SK-N-SH (cell line): ENCODE data around the gene SSBP2. TPM values are rescaled to one million over a fixed set of nuclear protein-coding genes. Genes with fewer than 3 reads are reported as not detected.

Experiments
- CTCF ChIA-PET: fragments of 300-600, 350-600 bp; formaldehyde crosslinking; extraction: SDS; loops from one replicate; lab custom pipeline; 2021; lab: Yijun Ruan, JAX
- POLR2A ChIA-PET: fragments of 350-600 bp; sonication (Branson Sonifier 250); formaldehyde crosslinking; extraction: SDS; loops from one replicate; lab custom pipeline; 2020; ENCODE audit warnings: antibody characterized with exemption, inconsistent platforms; lab: Yijun Ruan, JAX
- DNase-seq: peaks from one replicate; pipeline ENCODE4 v3.0.0; 2012
- H2AFZ ChIP-seq: fragments of 200-600 bp; sonication (generic); 2 replicates; pipeline ENCODE4 v1.8.1; 2016; ENCODE audit warnings: antibody characterized with exemption, mild to moderate bottlenecking, low read depth
- H3F3A ChIP-seq: fragments of 200-600 bp; sonication (generic); replicated peaks from 2 replicates; pipeline ENCODE3; 2016; ENCODE audit warnings: antibody characterized with exemption, mild to moderate bottlenecking; ENCODE audit not compliant: insufficient read depth
- H3K27ac ChIP-seq, 2 experiments: fragments of 200-500 bp in 1 of 2; fragments of 200-600 bp in 1 of 2; sonication (Bioruptor generic) in 1 of 2; sonication (generic), shearing (Covaris generic) in 1 of 2; 2 replicates each; pipeline versions ENCODE4 v1.5.1 to v1.6.1; 2014 to 2016; ENCODE audit warnings: low read depth in 2 of 2, inconsistent platforms in 1 of 2, low read length in 1 of 2, mild to moderate bottlenecking in 1 of 2, mixed read lengths in 1 of 2
- H3K27me3 ChIP-seq: fragments of 200-600 bp; sonication (generic), shearing (Covaris generic); 2 replicates; pipeline ENCODE4 v1.6.1; 2016; ENCODE audit warnings: mixed run types; ENCODE audit not compliant: insufficient read depth
- H3K36me3 ChIP-seq, 2 experiments: fragments of 200-500 bp in 1 of 2; fragments of 200-600 bp in 1 of 2; sonication (Bioruptor generic) in 1 of 2; sonication (generic) in 1 of 2; replicated peaks in 1 of 2; 2 replicates each; pipeline versions ENCODE3 to v1.5.1; 2014 to 2016; ENCODE audit warnings: low read length in 1 of 2, mild to moderate bottlenecking in 1 of 2; ENCODE audit not compliant: insufficient read depth in 2 of 2, control insufficient read depth in 1 of 2
- H3K4me1 ChIP-seq, 2 experiments: fragments of 200-500 bp in 1 of 2; fragments of 200-600 bp in 1 of 2; sonication (Bioruptor generic) in 1 of 2; sonication (generic), shearing (Covaris generic) in 1 of 2; 2 replicates each; pipeline versions ENCODE4 v1.5.1 to v1.6.1; 2014 to 2016; ENCODE audit warnings: low read depth in 1 of 2, low read length in 1 of 2, mixed run types in 1 of 2; ENCODE audit not compliant: insufficient read depth in 2 of 2, control insufficient read depth in 1 of 2
- H3K4me2 ChIP-seq: fragments of 200-600 bp; sonication (generic), shearing (Covaris generic); 2 replicates; pipeline ENCODE4 v1.6.1; 2017; ENCODE audit warnings: mixed run types
- H3K4me3 ChIP-seq, 2 experiments: fragments of 200-500 bp in 1 of 2; fragments of 200-600 bp in 1 of 2; sonication (Bioruptor generic) in 1 of 2; sonication (generic), shearing (Covaris generic) in 1 of 2; 2 replicates each; pipeline versions ENCODE4 v1.5.1 to v1.8.1; 2014 to 2016; ENCODE audit warnings: low read depth in 2 of 2, inconsistent platforms in 1 of 2, low read length in 1 of 2, mild to moderate bottlenecking in 1 of 2, mixed read lengths in 1 of 2, moderate library complexity in 1 of 2
- H3K79me2 ChIP-seq: fragments of 200-600 bp; sonication (generic); 2 replicates; pipeline ENCODE4 v1.8.1; 2017; ENCODE audit warnings: mild to moderate bottlenecking; ENCODE audit not compliant: insufficient read depth
- H3K9ac ChIP-seq: fragments of 200-600 bp; sonication (generic); 2 replicates; pipeline ENCODE4 v1.6.1; 2017; ENCODE audit warnings: mixed run types
- H3K9me2 ChIP-seq: fragments of 200-600 bp; sonication (generic); 2 replicates; pipeline ENCODE4 v1.6.1; 2017; ENCODE audit warnings: mixed run types
- H3K9me3 ChIP-seq: fragments of 200-600 bp; sonication (generic); 2 replicates; pipeline ENCODE4 v1.6.1; 2017; ENCODE audit warnings: mixed run types, mild to moderate bottlenecking, moderate library complexity
- H4K20me1 ChIP-seq: fragments of 200-600 bp; sonication (generic); 2 replicates; pipeline ENCODE4 v1.6.1; 2017; ENCODE audit warnings: mild to moderate bottlenecking, mixed run types; ENCODE audit not compliant: insufficient read depth
- CHD2 ChIP-seq: fragments of 150-350 bp; IDR thresholded peaks from 2 replicates; pipeline ENCODE4 v1.6.1; 2018; ENCODE audit warnings: low read length; ENCODE audit not compliant: partially characterized antibody
- ELF1 ChIP-seq: IDR thresholded peaks from 2 replicates; pipeline ENCODE4 v1.4.0; 2012
- EP300 ChIP-seq, 2 experiments: IDR thresholded peaks; 2 replicates each; pipeline versions ENCODE4 v1.4.0 to v1.6.1; 2012; ENCODE audit warnings: borderline replicate concordance in 1 of 2, low read depth in 1 of 2, low read length in 1 of 2
- EZH2phosphoT487 ChIP-seq: fragments of 200-600 bp; sonication (generic); IDR thresholded peaks from 2 replicates; pipeline ENCODE4 v1.6.1; 2017; ENCODE audit warnings: low read depth, mixed run types, mild to moderate bottlenecking, antibody characterized with exemption, moderate library complexity, borderline replicate concordance
- FOSL2 ChIP-seq: IDR thresholded peaks from 2 replicates; pipeline ENCODE4 v1.4.0; 2012; ENCODE audit warnings: low read depth, mild to moderate bottlenecking, moderate library complexity, borderline replicate concordance
- FOXJ3 ChIP-seq: sonication (generic); formaldehyde crosslinking; IDR thresholded peaks from 2 replicates; pipeline ENCODE4 v1.5.1; 2020; ENCODE audit warnings: mild to moderate bottlenecking, missing genetic modification reagents
- FOXM1 ChIP-seq: IDR thresholded peaks from 2 replicates; pipeline ENCODE4 v1.4.0; 2012; ENCODE audit warnings: low read depth, mild to moderate bottlenecking
- GABPA ChIP-seq: IDR thresholded peaks from 2 replicates; pipeline ENCODE4 v1.4.0; 2012; ENCODE audit warnings: low read depth, mild to moderate bottlenecking
- IRF3 ChIP-seq: fragments of 150-350 bp; IDR thresholded peaks from 2 replicates; pipeline ENCODE4 v1.6.1; 2016; ENCODE audit warnings: mild to moderate bottlenecking, low read depth, low read length
- MAX ChIP-seq: IDR thresholded peaks from 2 replicates; pipeline ENCODE4 v1.4.0; 2012; ENCODE audit warnings: low read depth
- MEF2A ChIP-seq: IDR thresholded peaks from 2 replicates; pipeline ENCODE4 v1.4.0; 2012; ENCODE audit warnings: low read depth, borderline replicate concordance
- NFIC ChIP-seq: IDR thresholded peaks from 2 replicates; pipeline ENCODE4 v1.4.0; 2012; ENCODE audit warnings: borderline replicate concordance
- NRF1 ChIP-seq: IDR thresholded peaks from 2 replicates; pipeline ENCODE4 v1.6.1; 2012; ENCODE audit warnings: low read depth, mild to moderate bottlenecking, low read length
- POLR2AphosphoS5 ChIP-seq: IDR thresholded peaks from 2 replicates; pipeline ENCODE4 v1.6.1; 2012; ENCODE audit warnings: low read depth, low read length
- RCOR1 ChIP-seq: fragments of 150-350 bp; IDR thresholded peaks from 2 replicates; pipeline ENCODE4 v1.6.1; 2017; ENCODE audit warnings: antibody characterized with exemption, low read length
- REST ChIP-seq: IDR thresholded peaks from 2 replicates; pipeline ENCODE4 v1.6.1; 2012; ENCODE audit warnings: mild to moderate bottlenecking, low read depth, low read length, moderate library complexity
- RXRA ChIP-seq: IDR thresholded peaks from 2 replicates; pipeline ENCODE4 v1.4.0; 2012; ENCODE audit warnings: low read depth, mild to moderate bottlenecking, borderline replicate concordance
- SIN3A ChIP-seq: IDR thresholded peaks from 2 replicates; pipeline ENCODE4 v1.6.1; 2012; ENCODE audit warnings: low read depth, mild to moderate bottlenecking, low read length, moderate library complexity, borderline replicate concordance
- TAF1 ChIP-seq: IDR thresholded peaks from 2 replicates; pipeline ENCODE4 v1.6.1; 2012; ENCODE audit warnings: low read depth, mild to moderate bottlenecking, low read length, moderate library complexity, borderline replicate concordance
- YY1 ChIP-seq: IDR thresholded peaks from 2 replicates; pipeline ENCODE4 v1.4.0; 2012; ENCODE audit warnings: low read depth, mild to moderate bottlenecking
- WGBS: methylation state at CpG from one replicate; pipeline ENCODE4 v1.1.6; 2017; ENCODE audit warnings: low lambda C conversion rate; 5-methylcytosine and 5-hydroxymethylcytosine counted together
- polyA plus RNA-seq, 3 experiments: library from polyadenylated mRNA; depleted of rRNA; stranded (reverse); fragments of >200 nt; gene quantifications; 2 replicates each; pipeline ENCODE4 v1.2.3, GENCODE V29; 2012
- TF ChIP-seq, protein P1 (sequence below): fragments of 200-600 bp; sonication (generic); IDR thresholded peaks from 2 replicates; pipeline ENCODE4 v1.6.1; 2017; ENCODE audit warnings: antibody characterized with exemption, mild to moderate bottlenecking, moderate library complexity
- TF ChIP-seq, protein P2 (sequence below): IDR thresholded peaks from 2 replicates; pipeline ENCODE4 v1.4.0; 2012; ENCODE audit warnings: low read depth, borderline replicate concordance

Gene SSBP2
- polyA plus RNA-seq, 1 of the 3 experiments (the other 2 are of a cell fraction), result 35.3 TPM

- H3K4me3 ChIP-seq, result no peak overlapping the region; a peak in 1 of 4 replicates
- ChIA-PET POLR2A (no interaction called here), CTCF (interaction anchor here (1.1 kb wide), 1 partner anchor 106 kb away, joined by 3 read pairs; no protein-coding TSS in a partner anchor)
These were observed 141.0 kb downstream of the SSBP2 start for GRCh38 chr5:81609810-81610375.

DNA sequence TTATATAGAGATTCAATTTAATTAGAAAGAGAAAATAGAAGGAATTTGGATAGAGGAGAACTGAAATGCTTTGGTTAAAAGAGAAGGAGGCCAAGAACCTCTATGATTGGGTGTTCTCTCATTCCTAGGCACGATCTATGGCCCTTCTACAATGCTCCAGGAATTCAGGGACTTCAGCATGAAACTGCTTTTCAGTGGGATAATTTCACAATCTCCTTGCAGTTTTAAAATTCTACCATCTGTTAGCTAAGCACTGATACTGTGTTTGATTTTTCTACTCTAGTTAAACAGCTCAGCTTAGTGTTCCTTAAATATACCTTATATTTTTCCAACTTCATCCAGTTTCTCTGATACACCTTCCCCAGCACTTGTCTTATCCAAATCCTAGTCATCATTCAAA, 141.9 kb downstream of the SSBP2 start:
- no peak overlapping the region for H3K27ac ChIP-seq
- CTCF ChIA-PET, result no interaction called here
- H3K9me2 ChIP-seq, result no peaks in the 10 kb centered on the region
- DNase-seq, result no peak
- no peak overlapping the region for H2AFZ ChIP-seq
- H4K20me1 ChIP-seq, result no peaks in the 10 kb centered on the region
- WGBS, result 94% methylated on average over 1 of the region's 1 CpG
- no peaks in the 10 kb centered on the region for H3K4me1 ChIP-seq
- no peak overlapping the region for H3K4me3 ChIP-seq
- no peaks in the 10 kb centered on the region for H3K27me3 ChIP-seq
- H3K4me2 ChIP-seq, result no peak overlapping the region
- POLR2A ChIA-PET, result no interaction called here
- no peak overlapping the region for H3K9ac ChIP-seq
- no peaks in the 10 kb centered on the region for H3K9me3 ChIP-seq
- no peaks in the 10 kb centered on the region for H3K79me2 ChIP-seq
- peaks cover 8% of the 10 kb centered on the region for H3F3A ChIP-seq
- peaks cover 0 to 49% of the 10 kb centered on the region in 2 experiments for H3K36me3 ChIP-seq
- TF ChIP-seq FOXJ3, result no peak
- no peak for TF ChIP-seq EP300 (IDR thresholded peaks at IDR 0.05; ENCODE audit: borderline replicate concordance in 1 of 2, low read depth in 1 of 2, low read length in 1 of 2)
- no peak for TF ChIP-seq POLR2AphosphoS5
- TF ChIP-seq YY1, result no peak
- no peak for TF ChIP-seq ELF1
- TF ChIP-seq RXRA, result no peak
- no peak for TF ChIP-seq REST
- no peak for TF ChIP-seq RCOR1
- no peak for TF ChIP-seq CHD2
- no peak for TF ChIP-seq FOSL2
- TF ChIP-seq, protein P1, sequence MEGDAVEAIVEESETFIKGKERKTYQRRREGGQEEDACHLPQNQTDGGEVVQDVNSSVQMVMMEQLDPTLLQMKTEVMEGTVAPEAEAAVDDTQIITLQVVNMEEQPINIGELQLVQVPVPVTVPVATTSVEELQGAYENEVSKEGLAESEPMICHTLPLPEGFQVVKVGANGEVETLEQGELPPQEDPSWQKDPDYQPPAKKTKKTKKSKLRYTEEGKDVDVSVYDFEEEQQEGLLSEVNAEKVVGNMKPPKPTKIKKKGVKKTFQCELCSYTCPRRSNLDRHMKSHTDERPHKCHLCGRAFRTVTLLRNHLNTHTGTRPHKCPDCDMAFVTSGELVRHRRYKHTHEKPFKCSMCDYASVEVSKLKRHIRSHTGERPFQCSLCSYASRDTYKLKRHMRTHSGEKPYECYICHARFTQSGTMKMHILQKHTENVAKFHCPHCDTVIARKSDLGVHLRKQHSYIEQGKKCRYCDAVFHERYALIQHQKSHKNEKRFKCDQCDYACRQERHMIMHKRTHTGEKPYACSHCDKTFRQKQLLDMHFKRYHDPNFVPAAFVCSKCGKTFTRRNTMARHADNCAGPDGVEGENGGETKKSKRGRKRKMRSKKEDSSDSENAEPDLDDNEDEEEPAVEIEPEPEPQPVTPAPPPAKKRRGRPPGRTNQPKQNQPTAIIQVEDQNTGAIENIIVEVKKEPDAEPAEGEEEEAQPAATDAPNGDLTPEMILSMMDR, result no peak

More at GRCh38 chr5:81609810-81610375, 141.0 kb downstream of the SSBP2 start:
- WGBS, result 82% methylated on average over 7 of the region's 7 CpGs
- H3K27ac ChIP-seq, result no peak overlapping the region
- no peaks in the 10 kb centered on the region for H3K27me3 ChIP-seq
- H3F3A ChIP-seq, result peaks cover 8% of the 10 kb centered on the region
- H3K4me1 ChIP-seq, result no peaks in the 10 kb centered on the region
- H3K9me3 ChIP-seq, result no peaks in the 10 kb centered on the region
- no peaks in the 10 kb centered on the region for H3K9me2 ChIP-seq
- no peak overlapping the region for H2AFZ ChIP-seq
- H3K4me2 ChIP-seq, result no peak overlapping the region
- no peak overlapping the region for H3K9ac ChIP-seq
- DNase-seq, result no peak
- no peaks in the 10 kb centered on the region for H3K79me2 ChIP-seq
- no peaks in the 10 kb centered on the region for H4K20me1 ChIP-seq
- no peak for TF ChIP-seq FOXM1
- TF ChIP-seq CHD2, result no peak
- TF ChIP-seq MEF2A, result no peak
- no peak for TF ChIP-seq EZH2phosphoT487
- no peak for TF ChIP-seq SIN3A
- TF ChIP-seq TAF1, result no peak
- TF ChIP-seq NRF1, result no peak
- no peak for TF ChIP-seq POLR2AphosphoS5
- no peak for TF ChIP-seq ELF1
- no peak for TF ChIP-seq GABPA
- TF ChIP-seq, protein P2, sequence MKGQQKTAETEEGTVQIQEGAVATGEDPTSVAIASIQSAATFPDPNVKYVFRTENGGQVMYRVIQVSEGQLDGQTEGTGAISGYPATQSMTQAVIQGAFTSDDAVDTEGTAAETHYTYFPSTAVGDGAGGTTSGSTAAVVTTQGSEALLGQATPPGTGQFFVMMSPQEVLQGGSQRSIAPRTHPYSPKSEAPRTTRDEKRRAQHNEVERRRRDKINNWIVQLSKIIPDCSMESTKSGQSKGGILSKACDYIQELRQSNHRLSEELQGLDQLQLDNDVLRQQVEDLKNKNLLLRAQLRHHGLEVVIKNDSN, result no peak
- no peak for TF ChIP-seq MAX
- no peak for TF ChIP-seq IRF3
- TF ChIP-seq NFIC, result no peak
- TF ChIP-seq, all 33 proteins: peak for 0
- peaks cover 0 to 46% of the 10 kb centered on the region in 2 experiments for H3K36me3 ChIP-seq
